Measurements from ENCODE around the gene MMP21. TPM values are rescaled to one million over a fixed set of nuclear protein-coding genes. Genes with fewer than 3 reads are reported as not detected.

The MMP21 gene
- total and polyA plus RNA-seq, 2 of the 13 experiments (the other 11 are each of a cell fraction or from before 2014, with no cell fraction given): not detected

DNA sequence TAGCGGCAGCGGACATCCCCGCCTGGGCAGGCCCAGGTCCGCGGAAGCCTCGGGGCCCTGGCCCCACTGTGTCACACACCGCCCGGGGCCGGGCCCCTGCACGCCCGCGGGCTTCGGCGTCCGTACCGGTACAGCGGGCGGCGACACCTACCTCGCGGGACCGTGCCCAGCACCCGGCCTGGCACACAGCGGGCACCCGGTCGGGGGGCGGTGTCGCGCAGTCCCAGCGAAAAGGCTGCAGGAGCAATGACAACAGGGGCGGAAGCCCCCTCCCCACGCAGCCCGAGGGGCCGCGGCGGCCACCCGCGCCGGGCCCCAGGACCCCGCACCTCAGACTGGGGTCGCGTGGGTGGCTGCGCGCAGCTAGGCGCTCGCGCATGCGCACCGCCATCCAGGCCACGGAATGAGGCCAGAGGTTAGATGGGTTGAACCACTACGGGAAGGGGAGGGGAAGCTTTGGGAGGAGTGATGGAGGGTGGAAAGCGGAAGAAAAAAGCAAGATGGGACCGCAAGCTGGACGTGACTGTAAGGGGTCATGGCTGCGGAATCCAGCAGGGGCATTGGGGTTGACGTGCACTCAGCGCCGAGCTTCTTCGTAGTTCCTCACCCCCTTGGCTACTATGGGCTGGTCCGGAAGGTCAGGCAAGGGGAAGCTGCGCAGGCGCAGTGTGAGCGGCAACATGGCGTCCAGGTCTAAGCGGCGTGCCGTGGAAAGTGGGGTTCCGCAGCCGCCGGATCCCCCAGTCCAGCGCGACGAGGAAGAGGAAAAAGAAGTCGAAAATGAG is 47.4 kb upstream of the MMP21 start, which contains the start of the genes BCCIP and UROS (continued):
- TF ChIP-seq, protein P1, sequence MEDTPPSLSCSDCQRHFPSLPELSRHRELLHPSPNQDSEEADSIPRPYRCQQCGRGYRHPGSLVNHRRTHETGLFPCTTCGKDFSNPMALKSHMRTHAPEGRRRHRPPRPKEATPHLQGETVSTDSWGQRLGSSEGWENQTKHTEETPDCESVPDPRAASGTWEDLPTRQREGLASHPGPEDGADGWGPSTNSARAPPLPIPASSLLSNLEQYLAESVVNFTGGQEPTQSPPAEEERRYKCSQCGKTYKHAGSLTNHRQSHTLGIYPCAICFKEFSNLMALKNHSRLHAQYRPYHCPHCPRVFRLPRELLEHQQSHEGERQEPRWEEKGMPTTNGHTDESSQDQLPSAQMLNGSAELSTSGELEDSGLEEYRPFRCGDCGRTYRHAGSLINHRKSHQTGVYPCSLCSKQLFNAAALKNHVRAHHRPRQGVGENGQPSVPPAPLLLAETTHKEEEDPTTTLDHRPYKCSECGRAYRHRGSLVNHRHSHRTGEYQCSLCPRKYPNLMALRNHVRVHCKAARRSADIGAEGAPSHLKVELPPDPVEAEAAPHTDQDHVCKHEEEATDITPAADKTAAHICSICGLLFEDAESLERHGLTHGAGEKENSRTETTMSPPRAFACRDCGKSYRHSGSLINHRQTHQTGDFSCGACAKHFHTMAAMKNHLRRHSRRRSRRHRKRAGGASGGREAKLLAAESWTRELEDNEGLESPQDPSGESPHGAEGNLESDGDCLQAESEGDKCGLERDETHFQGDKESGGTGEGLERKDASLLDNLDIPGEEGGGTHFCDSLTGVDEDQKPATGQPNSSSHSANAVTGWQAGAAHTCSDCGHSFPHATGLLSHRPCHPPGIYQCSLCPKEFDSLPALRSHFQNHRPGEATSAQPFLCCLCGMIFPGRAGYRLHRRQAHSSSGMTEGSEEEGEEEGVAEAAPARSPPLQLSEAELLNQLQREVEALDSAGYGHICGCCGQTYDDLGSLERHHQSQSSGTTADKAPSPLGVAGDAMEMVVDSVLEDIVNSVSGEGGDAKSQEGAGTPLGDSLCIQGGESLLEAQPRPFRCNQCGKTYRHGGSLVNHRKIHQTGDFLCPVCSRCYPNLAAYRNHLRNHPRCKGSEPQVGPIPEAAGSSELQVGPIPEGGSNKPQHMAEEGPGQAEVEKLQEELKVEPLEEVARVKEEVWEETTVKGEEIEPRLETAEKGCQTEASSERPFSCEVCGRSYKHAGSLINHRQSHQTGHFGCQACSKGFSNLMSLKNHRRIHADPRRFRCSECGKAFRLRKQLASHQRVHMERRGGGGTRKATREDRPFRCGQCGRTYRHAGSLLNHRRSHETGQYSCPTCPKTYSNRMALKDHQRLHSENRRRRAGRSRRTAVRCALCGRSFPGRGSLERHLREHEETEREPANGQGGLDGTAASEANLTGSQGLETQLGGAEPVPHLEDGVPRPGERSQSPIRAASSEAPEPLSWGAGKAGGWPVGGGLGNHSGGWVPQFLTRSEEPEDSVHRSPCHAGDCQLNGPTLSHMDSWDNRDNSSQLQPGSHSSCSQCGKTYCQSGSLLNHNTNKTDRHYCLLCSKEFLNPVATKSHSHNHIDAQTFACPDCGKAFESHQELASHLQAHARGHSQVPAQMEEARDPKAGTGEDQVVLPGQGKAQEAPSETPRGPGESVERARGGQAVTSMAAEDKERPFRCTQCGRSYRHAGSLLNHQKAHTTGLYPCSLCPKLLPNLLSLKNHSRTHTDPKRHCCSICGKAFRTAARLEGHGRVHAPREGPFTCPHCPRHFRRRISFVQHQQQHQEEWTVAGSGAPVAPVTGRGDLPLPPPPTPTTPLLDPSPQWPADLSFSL (CRISPR knock-in tag; IDR thresholded peaks at IDR 0.05): no peak
- no peak for TF ChIP-seq ARNT (IDR thresholded peaks at IDR 0.05)
- TF ChIP-seq KAT8 (CRISPR knock-in tag; IDR thresholded peaks at IDR 0.05): peak; percentile 85
- TF ChIP-seq HIVEP1 (CRISPR knock-in tag; IDR thresholded peaks at IDR 0.05): peak; percentile 1; the same call in 1 of the 2 replicates
- no peak for TF ChIP-seq RARG (CRISPR knock-in tag; IDR thresholded peaks at IDR 0.05; ENCODE audit: low read depth)
- TF ChIP-seq GTF2F1 (IDR thresholded peaks at IDR 0.05; ENCODE audit: low read length): no peak
- TF ChIP-seq GABPB1 (CRISPR knock-in tag; IDR thresholded peaks at IDR 0.05): peak; percentile 86
- TF ChIP-seq ZNF550 (CRISPR knock-in tag; IDR thresholded peaks at IDR 0.05; ENCODE audit: borderline replicate concordance): 0 out of 2 replicates have a peak, but pooled peaks have one; percentile 19
- TF ChIP-seq KDM2A (CRISPR knock-in tag; IDR thresholded peaks at IDR 0.05; ENCODE audit: borderline replicate concordance, low read depth): 0 out of 2 replicates have a peak, but pooled peaks have one; percentile 18
- no peak for TF ChIP-seq GABPA (IDR thresholded peaks at IDR 0.05; ENCODE audit: low read depth, low read length)
- TF ChIP-seq GABPA (CRISPR knock-in tag; IDR thresholded peaks at IDR 0.05; ENCODE audit: low read depth): peak; percentile 73
- no peak for TF ChIP-seq ZNF746 (CRISPR knock-in tag; IDR thresholded peaks at IDR 0.05)
- 0 out of 2 replicates have a peak, but pooled peaks have one; percentile 27 for TF ChIP-seq SATB2 (CRISPR knock-in tag; IDR thresholded peaks at IDR 0.05)
- TF ChIP-seq KLF16 (CRISPR knock-in tag; IDR thresholded peaks at IDR 0.05): 0 out of 4 replicates have a peak, but pooled peaks of 1 of the 2 experiments have one; percentile 14
- no peak for TF ChIP-seq ZNF672 (CRISPR knock-in tag; IDR thresholded peaks at IDR 0.05)
- TF ChIP-seq, protein P2, sequence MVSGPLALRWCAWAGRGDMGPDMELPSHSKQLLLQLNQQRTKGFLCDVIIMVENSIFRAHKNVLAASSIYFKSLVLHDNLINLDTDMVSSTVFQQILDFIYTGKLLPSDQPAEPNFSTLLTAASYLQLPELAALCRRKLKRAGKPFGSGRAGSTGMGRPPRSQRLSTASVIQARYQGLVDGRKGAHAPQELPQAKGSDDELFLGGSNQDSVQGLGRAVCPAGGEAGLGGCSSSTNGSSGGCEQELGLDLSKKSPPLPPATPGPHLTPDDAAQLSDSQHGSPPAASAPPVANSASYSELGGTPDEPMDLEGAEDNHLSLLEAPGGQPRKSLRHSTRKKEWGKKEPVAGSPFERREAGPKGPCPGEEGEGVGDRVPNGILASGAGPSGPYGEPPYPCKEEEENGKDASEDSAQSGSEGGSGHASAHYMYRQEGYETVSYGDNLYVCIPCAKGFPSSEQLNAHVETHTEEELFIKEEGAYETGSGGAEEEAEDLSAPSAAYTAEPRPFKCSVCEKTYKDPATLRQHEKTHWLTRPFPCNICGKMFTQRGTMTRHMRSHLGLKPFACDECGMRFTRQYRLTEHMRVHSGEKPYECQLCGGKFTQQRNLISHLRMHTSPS (CRISPR knock-in tag; IDR thresholded peaks at IDR 0.05; ENCODE audit: low read depth): no peak
- TF ChIP-seq HOXA9 (CRISPR knock-in tag; IDR thresholded peaks at IDR 0.05; ENCODE audit: borderline replicate concordance): no peak
- TF ChIP-seq ARNTL (CRISPR knock-in tag; IDR thresholded peaks at IDR 0.05): no peak
- TF ChIP-seq KDM6A (CRISPR knock-in tag; IDR thresholded peaks at IDR 0.05; ENCODE audit: low read depth): no peak
- TF ChIP-seq, protein P3, sequence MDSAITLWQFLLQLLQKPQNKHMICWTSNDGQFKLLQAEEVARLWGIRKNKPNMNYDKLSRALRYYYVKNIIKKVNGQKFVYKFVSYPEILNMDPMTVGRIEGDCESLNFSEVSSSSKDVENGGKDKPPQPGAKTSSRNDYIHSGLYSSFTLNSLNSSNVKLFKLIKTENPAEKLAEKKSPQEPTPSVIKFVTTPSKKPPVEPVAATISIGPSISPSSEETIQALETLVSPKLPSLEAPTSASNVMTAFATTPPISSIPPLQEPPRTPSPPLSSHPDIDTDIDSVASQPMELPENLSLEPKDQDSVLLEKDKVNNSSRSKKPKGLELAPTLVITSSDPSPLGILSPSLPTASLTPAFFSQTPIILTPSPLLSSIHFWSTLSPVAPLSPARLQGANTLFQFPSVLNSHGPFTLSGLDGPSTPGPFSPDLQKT (CRISPR knock-in tag; IDR thresholded peaks at IDR 0.05; ENCODE audit: borderline replicate concordance): no peak
- no peak for TF ChIP-seq ZNF441 (CRISPR knock-in tag; IDR thresholded peaks at IDR 0.05; ENCODE audit: borderline replicate concordance)
- TF ChIP-seq ZFP1 (CRISPR knock-in tag; IDR thresholded peaks at IDR 0.05): no peak
